ENCODE results near the gene WDR72. TPM values are rescaled to one million over a fixed set of nuclear protein-coding genes. Genes with fewer than 3 reads are reported as not detected.

Gene WDR72
- total and polyA plus RNA-seq, 7 donors, result not detected

GRCh38 chr15:53716909-53717876, 42.3 kb downstream of the WDR72 start:
- H3K4me1 ChIP-seq, result no peaks in the 10 kb centered on the region
- TF ChIP-seq, protein P1, sequence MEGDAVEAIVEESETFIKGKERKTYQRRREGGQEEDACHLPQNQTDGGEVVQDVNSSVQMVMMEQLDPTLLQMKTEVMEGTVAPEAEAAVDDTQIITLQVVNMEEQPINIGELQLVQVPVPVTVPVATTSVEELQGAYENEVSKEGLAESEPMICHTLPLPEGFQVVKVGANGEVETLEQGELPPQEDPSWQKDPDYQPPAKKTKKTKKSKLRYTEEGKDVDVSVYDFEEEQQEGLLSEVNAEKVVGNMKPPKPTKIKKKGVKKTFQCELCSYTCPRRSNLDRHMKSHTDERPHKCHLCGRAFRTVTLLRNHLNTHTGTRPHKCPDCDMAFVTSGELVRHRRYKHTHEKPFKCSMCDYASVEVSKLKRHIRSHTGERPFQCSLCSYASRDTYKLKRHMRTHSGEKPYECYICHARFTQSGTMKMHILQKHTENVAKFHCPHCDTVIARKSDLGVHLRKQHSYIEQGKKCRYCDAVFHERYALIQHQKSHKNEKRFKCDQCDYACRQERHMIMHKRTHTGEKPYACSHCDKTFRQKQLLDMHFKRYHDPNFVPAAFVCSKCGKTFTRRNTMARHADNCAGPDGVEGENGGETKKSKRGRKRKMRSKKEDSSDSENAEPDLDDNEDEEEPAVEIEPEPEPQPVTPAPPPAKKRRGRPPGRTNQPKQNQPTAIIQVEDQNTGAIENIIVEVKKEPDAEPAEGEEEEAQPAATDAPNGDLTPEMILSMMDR (IDR thresholded peaks at IDR 0.05), result peak; percentile 34
- no peak overlapping the region for H3K4me3 ChIP-seq
- 18 to 26% (median 18%) methylated on average over 3 of the region's 3 CpGs for WGBS, 3 donors
- intact Hi-C loops (cut with DNase I), result loop anchor here in 1 of 2 donors (5.0 kb wide), 1 partner anchor 935 kb away; no protein-coding TSS in a partner anchor
- no peaks in the 10 kb centered on the region for H3K36me3 ChIP-seq (ENCODE audit: insufficient read depth in 1 of 2, low read depth in 1 of 2)
- H3K9me3 ChIP-seq, result no peaks in the 10 kb centered on the region
- DNase-seq (no peak), ATAC-seq (no peak)
- H3K27me3 ChIP-seq (ENCODE audit: insufficient read depth in 3 of 3, low read length in 2 of 3), result no peaks in the 10 kb centered on the region
- no peak overlapping the region for H3K27ac ChIP-seq

- TF ChIP-seq, protein P1 (IDR thresholded peaks at IDR 0.05), result no peak
- ATAC-seq (no peak), DNase-seq (no peak)
- H3K27me3 ChIP-seq (ENCODE audit: insufficient read depth in 3 of 3, low read length in 2 of 3), result no peaks in the 10 kb centered on the region
- no peaks in the 10 kb centered on the region for H3K9me3 ChIP-seq
- H3K36me3 ChIP-seq (ENCODE audit: insufficient read depth in 1 of 2, low read depth in 1 of 2), result no peaks in the 10 kb centered on the region
- H3K4me1 ChIP-seq, result no peaks in the 10 kb centered on the region
- intact Hi-C loops (cut with DNase I), result no loop called here
- H3K27ac ChIP-seq, result no peak overlapping the region
- no peak overlapping the region for H3K4me3 ChIP-seq
- 90 to 94% (median 92%) methylated on average over 6 of the region's 6 CpGs for WGBS, 3 donors
These were observed 46.2 kb downstream of the WDR72 start for GRCh38 chr15:53713218-53713617.

DNA sequence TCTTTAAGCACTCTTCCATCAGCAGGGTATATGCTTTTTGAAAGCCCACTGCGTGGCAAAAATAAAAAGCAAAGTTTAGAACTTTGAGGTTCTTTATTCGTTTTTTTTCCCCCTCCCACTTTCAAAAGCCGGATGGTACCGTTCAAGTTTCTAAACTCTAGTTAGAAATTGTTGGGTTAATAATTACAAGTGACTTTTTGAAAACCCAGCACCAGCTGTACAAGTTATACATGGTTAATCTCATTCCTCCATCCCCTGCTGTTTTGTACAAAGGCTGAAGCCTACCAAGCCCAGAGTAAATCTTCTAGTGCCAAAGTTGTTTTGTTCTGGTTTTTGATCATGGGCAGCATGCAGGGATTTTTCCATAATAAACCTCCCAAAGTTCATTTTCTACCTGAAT, 48.6 kb downstream of the WDR72 start:
- Histone ChIP-seq H3K9me3 (no peaks in the 10 kb centered on the region), H3K4me1 (no peaks in the 10 kb centered on the region), H3K4me3 (no peak overlapping the region), H3K36me3 (ENCODE audit: insufficient read depth in 1 of 2, low read depth in 1 of 2) (no peaks in the 10 kb centered on the region), H3K27me3 (ENCODE audit: insufficient read depth in 3 of 3, low read length in 2 of 3) (no peaks in the 10 kb centered on the region), H3K27ac (no peak overlapping the region)
- DNase-seq (no peak), ATAC-seq (no peak)
- intact Hi-C loops (cut with DNase I), result no loop called here
- 64 to 73% (median 67%) methylated on average over 4 of the region's 4 CpGs for WGBS, 3 donors
- TF ChIP-seq, protein P1 (IDR thresholded peaks at IDR 0.05), result no peak

GRCh38 chr15:53709821-53710220, 49.6 kb downstream of the WDR72 start:
- H3K4me3 ChIP-seq, result no peak overlapping the region
- no peak for ATAC-seq
- intact Hi-C loops (cut with DNase I), result no loop called here

More at GRCh38 chr15:53709821-53710220, 49.6 kb downstream of the WDR72 start:
- no peaks in the 10 kb centered on the region for H3K36me3 ChIP-seq (ENCODE audit: insufficient read depth in 1 of 2, low read depth in 1 of 2)
- H3K27me3 ChIP-seq (ENCODE audit: insufficient read depth in 3 of 3, low read length in 2 of 3), result no peaks in the 10 kb centered on the region
- H3K27ac ChIP-seq, result no peak overlapping the region
- H3K9me3 ChIP-seq, result no peaks in the 10 kb centered on the region
- WGBS, 3 donors, result 50 to 59% (median 52%) methylated on average over 2 of the region's 2 CpGs
- H3K4me1 ChIP-seq, result no peaks in the 10 kb centered on the region
- no peak for DNase-seq
- TF ChIP-seq, protein P1 (IDR thresholded peaks at IDR 0.05), result no peak
